Measurements from ENCODE around the gene MBD3.

The MBD3 gene

DNA sequence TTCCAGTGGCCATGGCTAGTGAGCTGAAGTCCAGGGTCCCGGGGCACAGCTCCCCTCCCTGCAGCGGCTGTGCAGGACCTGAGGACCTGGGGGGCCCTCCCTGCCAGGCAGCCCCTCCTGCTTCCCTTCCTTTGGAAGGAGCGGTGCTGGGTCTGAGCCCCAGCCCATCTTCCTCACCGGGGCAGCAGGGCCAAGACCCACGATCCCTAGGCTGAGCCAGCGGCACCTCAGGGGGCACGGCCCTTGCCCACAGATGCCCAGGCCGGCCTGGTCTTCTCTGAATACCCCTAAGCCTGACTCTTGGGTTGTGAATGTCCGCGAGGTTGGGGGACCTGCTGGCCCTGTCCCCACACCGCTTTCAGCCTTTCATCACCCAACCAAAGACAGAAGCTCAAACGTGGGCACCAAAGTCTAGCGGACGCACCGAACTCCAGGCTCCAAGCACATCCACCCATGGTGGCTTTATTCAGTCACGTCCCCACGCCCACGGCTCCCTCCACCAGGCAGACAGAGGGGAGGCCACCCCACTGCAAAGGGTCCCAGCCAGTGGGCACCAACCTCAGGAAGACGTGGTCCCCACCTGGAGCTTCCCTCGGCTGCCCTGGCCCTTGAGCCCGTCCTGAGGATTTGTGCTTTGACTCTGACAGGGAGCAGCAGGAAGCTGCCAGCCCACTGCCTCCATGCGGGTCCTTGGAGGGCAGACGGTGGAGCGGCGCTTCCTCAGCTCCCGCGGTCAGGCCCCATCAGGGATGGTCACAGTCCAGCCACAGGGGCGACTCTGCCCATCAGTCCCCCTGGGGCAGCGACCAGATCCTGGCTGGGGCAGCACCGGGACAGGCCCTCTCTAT is 16.2 kb downstream of the MBD3 start:
- Histone ChIP-seq H3K9ac (ENCODE audit: low read length) (no peak overlapping the region), H3K9me3 (ENCODE audit: insufficient read depth, low read length) (no peaks in the 10 kb centered on the region), H3K36me3 (replicated peaks; ENCODE audit: low read depth, low read length) (peaks cover 33% of the 10 kb centered on the region), H3K79me2 (ENCODE audit: low read length) (no peaks in the 10 kb centered on the region), H2AFZ (ENCODE audit: low read depth, low read length) (no peak overlapping the region), H3K4me3 (ENCODE audit: low read length) (no peak overlapping the region), H3K27me3 (ENCODE audit: low read depth, low read length) (no peaks in the 10 kb centered on the region), H3K4me1 (ENCODE audit: low read length) (no peaks in the 10 kb centered on the region), H3K4me2 (ENCODE audit: low read length) (no peak overlapping the region), H4K20me1 (ENCODE audit: insufficient read depth, low read length) (no peaks in the 10 kb centered on the region), H3K27ac (ENCODE audit: low read length) (no peak overlapping the region)
- TF ChIP-seq, protein P1, sequence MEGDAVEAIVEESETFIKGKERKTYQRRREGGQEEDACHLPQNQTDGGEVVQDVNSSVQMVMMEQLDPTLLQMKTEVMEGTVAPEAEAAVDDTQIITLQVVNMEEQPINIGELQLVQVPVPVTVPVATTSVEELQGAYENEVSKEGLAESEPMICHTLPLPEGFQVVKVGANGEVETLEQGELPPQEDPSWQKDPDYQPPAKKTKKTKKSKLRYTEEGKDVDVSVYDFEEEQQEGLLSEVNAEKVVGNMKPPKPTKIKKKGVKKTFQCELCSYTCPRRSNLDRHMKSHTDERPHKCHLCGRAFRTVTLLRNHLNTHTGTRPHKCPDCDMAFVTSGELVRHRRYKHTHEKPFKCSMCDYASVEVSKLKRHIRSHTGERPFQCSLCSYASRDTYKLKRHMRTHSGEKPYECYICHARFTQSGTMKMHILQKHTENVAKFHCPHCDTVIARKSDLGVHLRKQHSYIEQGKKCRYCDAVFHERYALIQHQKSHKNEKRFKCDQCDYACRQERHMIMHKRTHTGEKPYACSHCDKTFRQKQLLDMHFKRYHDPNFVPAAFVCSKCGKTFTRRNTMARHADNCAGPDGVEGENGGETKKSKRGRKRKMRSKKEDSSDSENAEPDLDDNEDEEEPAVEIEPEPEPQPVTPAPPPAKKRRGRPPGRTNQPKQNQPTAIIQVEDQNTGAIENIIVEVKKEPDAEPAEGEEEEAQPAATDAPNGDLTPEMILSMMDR (IDR thresholded peaks at IDR 0.05; ENCODE audit: low read depth, low read length), result no peak
- no peak for TF ChIP-seq EZH2phosphoT487 (IDR thresholded peaks at IDR 0.05; ENCODE audit: low read depth)

DNA sequence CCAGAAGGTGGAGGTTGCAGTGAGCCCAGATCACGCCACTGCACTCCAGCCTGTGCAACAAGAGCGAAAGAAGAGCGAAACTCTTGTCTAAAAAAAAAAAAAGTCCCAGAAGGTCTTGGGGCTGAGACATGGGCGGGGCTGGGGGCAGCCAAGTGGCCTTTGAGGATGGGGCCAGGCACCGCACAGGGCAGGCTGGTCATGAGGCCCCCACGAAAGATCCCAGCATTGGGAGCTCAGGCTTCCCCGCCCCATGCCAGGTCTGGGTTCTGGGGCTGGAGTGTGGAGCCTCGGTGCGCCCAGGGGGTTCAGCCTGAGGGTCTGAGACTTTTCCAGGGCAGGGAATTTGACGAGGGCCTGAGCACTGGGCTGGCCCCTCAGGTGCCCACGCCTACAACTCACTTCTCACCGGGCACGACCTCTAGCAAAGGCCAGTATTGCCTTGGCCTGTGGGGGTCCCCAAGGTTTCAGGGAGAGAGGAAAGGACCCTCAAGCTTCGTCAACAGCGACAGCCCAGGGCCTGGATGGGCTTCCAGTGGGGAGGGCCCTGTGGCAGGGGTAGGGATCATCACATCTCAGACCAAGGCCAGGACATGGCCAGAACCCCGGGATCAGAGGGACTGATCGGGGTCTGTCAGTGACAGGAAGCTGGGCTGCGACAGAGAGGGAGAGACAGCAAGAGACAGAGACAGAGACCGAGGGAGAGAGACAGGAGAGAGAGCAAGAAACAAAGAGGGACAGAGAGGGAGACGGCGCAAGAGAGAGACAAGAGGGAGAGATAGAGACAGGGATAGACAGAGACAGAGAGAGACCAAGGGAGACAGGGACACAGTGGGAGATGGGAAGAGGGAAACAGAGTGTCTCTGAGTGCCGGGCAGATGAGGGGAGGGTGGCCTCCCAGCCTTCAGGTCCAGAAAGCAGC is 17.1 kb downstream of the MBD3 start:
- Histone ChIP-seq H3K4me1 (ENCODE audit: low read length) (no peaks in the 10 kb centered on the region), H3K4me3 (ENCODE audit: low read length) (no peak overlapping the region), H3K27me3 (ENCODE audit: low read depth, low read length) (no peaks in the 10 kb centered on the region), H3K36me3 (replicated peaks; ENCODE audit: low read depth, low read length) (peaks cover 24% of the 10 kb centered on the region), H3K9ac (ENCODE audit: low read length) (no peak overlapping the region), H3K79me2 (ENCODE audit: low read length) (no peaks in the 10 kb centered on the region), H3K9me3 (ENCODE audit: insufficient read depth, low read length) (no peaks in the 10 kb centered on the region), H2AFZ (ENCODE audit: low read depth, low read length) (no peak overlapping the region), H3K27ac (ENCODE audit: low read length) (no peak overlapping the region), H3K4me2 (ENCODE audit: low read length) (no peak overlapping the region), H4K20me1 (ENCODE audit: insufficient read depth, low read length) (no peaks in the 10 kb centered on the region)
- TF ChIP-seq, protein P1 (IDR thresholded peaks at IDR 0.05; ENCODE audit: low read depth, low read length), result no peak
- TF ChIP-seq EZH2phosphoT487 (IDR thresholded peaks at IDR 0.05; ENCODE audit: low read depth), result no peak

DNA sequence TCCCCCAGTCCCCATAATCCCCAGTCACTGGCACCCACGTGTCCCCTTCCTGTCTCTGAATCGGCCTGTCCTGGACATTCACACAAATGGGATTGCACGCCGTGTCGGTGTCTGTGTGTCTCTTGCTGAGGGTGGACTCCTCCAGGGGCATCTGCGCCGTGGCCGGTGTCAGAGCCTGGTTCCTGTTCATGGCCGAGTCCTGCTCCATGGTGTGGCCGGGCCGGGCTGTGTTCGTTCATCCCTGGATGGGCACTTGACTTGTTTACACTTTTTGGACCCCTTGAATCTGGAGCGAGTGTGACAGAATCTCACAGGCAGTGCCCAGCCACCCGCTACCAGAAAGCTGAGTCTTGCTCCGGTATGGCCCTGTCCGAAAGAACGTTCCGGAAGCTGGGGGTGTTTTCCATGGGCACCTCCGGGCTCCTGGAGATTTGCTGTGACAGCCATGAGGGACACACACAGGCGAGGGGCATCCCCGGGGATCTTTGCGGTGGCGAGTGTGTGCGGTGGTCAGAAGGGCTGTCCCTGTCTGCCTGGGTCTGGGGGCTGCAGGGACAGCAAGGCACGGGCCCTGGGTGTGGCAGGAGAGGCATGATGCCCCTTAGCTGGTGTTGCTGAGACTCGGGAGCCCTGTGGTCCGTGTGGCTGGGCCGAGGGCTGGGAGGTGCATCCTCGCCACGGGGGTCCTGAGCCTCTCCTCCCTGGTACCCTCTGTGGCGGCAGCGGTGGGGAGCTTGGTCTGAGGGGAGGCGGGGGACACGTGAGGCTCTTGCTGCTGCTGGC is 18.1 kb downstream of the MBD3 start:
- Histone ChIP-seq H3K27ac (ENCODE audit: low read length) (no peak overlapping the region), H3K9ac (ENCODE audit: low read length) (no peak overlapping the region), H3K4me1 (ENCODE audit: low read length) (no peaks in the 10 kb centered on the region), H3K4me2 (ENCODE audit: low read length) (no peak overlapping the region), H3K4me3 (ENCODE audit: low read length) (no peak overlapping the region), H3K27me3 (ENCODE audit: low read depth, low read length) (no peaks in the 10 kb centered on the region), H3K36me3 (replicated peaks; ENCODE audit: low read depth, low read length) (peaks cover 14% of the 10 kb centered on the region), H3K9me3 (ENCODE audit: insufficient read depth, low read length) (no peaks in the 10 kb centered on the region), H4K20me1 (ENCODE audit: insufficient read depth, low read length) (no peaks in the 10 kb centered on the region), H3K79me2 (ENCODE audit: low read length) (no peaks in the 10 kb centered on the region), H2AFZ (ENCODE audit: low read depth, low read length) (no peak overlapping the region)
- TF ChIP-seq EZH2phosphoT487 (IDR thresholded peaks at IDR 0.05; ENCODE audit: low read depth), result no peak
- TF ChIP-seq, protein P1 (IDR thresholded peaks at IDR 0.05; ENCODE audit: low read depth, low read length), result no peak

Data from OCI-LY3 (cell line).